ENCODE measurements around the gene FRY.

Gene FRY

GRCh38 chr13:32191452-32191998 lies 160.0 kb downstream of the FRY start:
- Histone ChIP-seq H2AFZ (ENCODE audit: low read length) (no peak overlapping the region), H3K4me1 (ENCODE audit: insufficient read depth, low read length, poor library complexity, severe bottlenecking) (no peaks in the 10 kb centered on the region), H3K9ac (ENCODE audit: low read depth, low read length, poor library complexity, severe bottlenecking) (no peak overlapping the region), H3K4me2 (ENCODE audit: low read depth, low read length, poor library complexity, severe bottlenecking) (no peak overlapping the region), H3K4me3 (ENCODE audit: low read length, poor library complexity, severe bottlenecking) (no peak overlapping the region), H3F3A (ENCODE audit: low read depth) (no peaks in the 10 kb centered on the region), H4K20me1 (ENCODE audit: insufficient read depth, low read length, poor library complexity, severe bottlenecking) (no peaks in the 10 kb centered on the region), H3K79me2 (ENCODE audit: insufficient read depth, low read length) (no peaks in the 10 kb centered on the region), H3K9me2 (replicated peaks; ENCODE audit: low read depth, low read length) (no peaks in the 10 kb centered on the region), H3K27me3 (ENCODE audit: insufficient read depth, low read length, poor library complexity, severe bottlenecking) (no peaks in the 10 kb centered on the region), H3K36me3 (ENCODE audit: insufficient read depth, low read length) (no peaks in the 10 kb centered on the region), H3K9me3 (ENCODE audit: insufficient read depth, low read depth, low read length) (no peaks in the 10 kb centered on the region)
- no peak for TF ChIP-seq CTCF (conservative IDR thresholded peaks at IDR 0.05; ENCODE audit: low read length)
- TF ChIP-seq EZH2phosphoT487 (IDR thresholded peaks at IDR 0.05; ENCODE audit: borderline replicate concordance) = no peak

- Histone ChIP-seq H3K9me2 (replicated peaks; ENCODE audit: low read depth, low read length) (no peaks in the 10 kb centered on the region), H3K27me3 (ENCODE audit: insufficient read depth, low read length, poor library complexity, severe bottlenecking) (no peaks in the 10 kb centered on the region), H3K4me1 (ENCODE audit: insufficient read depth, low read length, poor library complexity, severe bottlenecking) (no peaks in the 10 kb centered on the region), H3K4me3 (ENCODE audit: low read length, poor library complexity, severe bottlenecking) (no peak overlapping the region), H3K36me3 (ENCODE audit: insufficient read depth, low read length) (no peaks in the 10 kb centered on the region), H3K9ac (ENCODE audit: low read depth, low read length, poor library complexity, severe bottlenecking) (no peak overlapping the region), H4K20me1 (ENCODE audit: insufficient read depth, low read length, poor library complexity, severe bottlenecking) (no peaks in the 10 kb centered on the region), H2AFZ (ENCODE audit: low read length) (no peak overlapping the region), H3K9me3 (ENCODE audit: insufficient read depth, low read depth, low read length) (no peaks in the 10 kb centered on the region), H3K79me2 (ENCODE audit: insufficient read depth, low read length) (no peaks in the 10 kb centered on the region), H3F3A (ENCODE audit: low read depth) (no peaks in the 10 kb centered on the region), H3K4me2 (ENCODE audit: low read depth, low read length, poor library complexity, severe bottlenecking) (no peak overlapping the region)
- TF ChIP-seq EZH2phosphoT487 (IDR thresholded peaks at IDR 0.05; ENCODE audit: borderline replicate concordance) (no peak), CTCF (conservative IDR thresholded peaks at IDR 0.05; ENCODE audit: low read length) (no peak)
Observed at GRCh38 chr13:32195713-32196112, 164.1 kb downstream of the FRY start.

- Histone ChIP-seq H2AFZ (ENCODE audit: low read length) (no peak overlapping the region), H3K9ac (ENCODE audit: low read depth, low read length, poor library complexity, severe bottlenecking) (no peak overlapping the region), H3K9me2 (replicated peaks; ENCODE audit: low read depth, low read length) (no peaks in the 10 kb centered on the region), H3K79me2 (ENCODE audit: insufficient read depth, low read length) (no peaks in the 10 kb centered on the region), H3K36me3 (ENCODE audit: insufficient read depth, low read length) (no peaks in the 10 kb centered on the region), H3F3A (ENCODE audit: low read depth) (no peaks in the 10 kb centered on the region), H3K4me1 (ENCODE audit: insufficient read depth, low read length, poor library complexity, severe bottlenecking) (no peaks in the 10 kb centered on the region), H3K4me2 (ENCODE audit: low read depth, low read length, poor library complexity, severe bottlenecking) (no peak overlapping the region), H3K9me3 (ENCODE audit: insufficient read depth, low read depth, low read length) (no peaks in the 10 kb centered on the region), H3K27me3 (ENCODE audit: insufficient read depth, low read length, poor library complexity, severe bottlenecking) (no peaks in the 10 kb centered on the region), H4K20me1 (ENCODE audit: insufficient read depth, low read length, poor library complexity, severe bottlenecking) (no peaks in the 10 kb centered on the region), H3K4me3 (ENCODE audit: low read length, poor library complexity, severe bottlenecking) (no peak overlapping the region)
- no peak for TF ChIP-seq CTCF (conservative IDR thresholded peaks at IDR 0.05; ENCODE audit: low read length)
Observed at GRCh38 chr13:32199168-32199567, 167.6 kb downstream of the FRY start.
